ACC112 (cell line): Measurements from ENCODE around the gene PIP5K1C.

Experiments used
- H2AFZ ChIP-seq: fragments of 200-600 bp; sonication (generic); one replicate; pipeline ENCODE4 v1.6.0; 2017; ENCODE audit warnings: antibody characterized with exemption, low read length; ENCODE audit not compliant: unreplicated experiment
- H3K27ac ChIP-seq: fragments of 200-600 bp; sonication (generic); 2 replicates; pipeline ENCODE4 v1.5.1; 2014; ENCODE audit warnings: low read depth, mild to moderate bottlenecking, antibody characterized with exemption, low read length, moderate library complexity
- H3K27me3 ChIP-seq: fragments of 200-600 bp; sonication (generic); 2 replicates; pipeline ENCODE4 v1.6.1; 2014; ENCODE audit warnings: mild to moderate bottlenecking, antibody characterized with exemption, low read length, moderate library complexity, mixed read lengths; ENCODE audit not compliant: insufficient read depth
- H3K36me3 ChIP-seq: fragments of 200-600 bp; sonication (generic); 2 replicates; pipeline ENCODE4 v1.6.1; 2016; ENCODE audit warnings: mild to moderate bottlenecking, antibody characterized with exemption, low read length, moderate library complexity, mixed read lengths; ENCODE audit not compliant: insufficient read depth
- H3K4me1 ChIP-seq: fragments of 200-600 bp; sonication (generic); one replicate; pipeline ENCODE4 v1.6.1; 2016; ENCODE audit warnings: low read length, mixed read lengths; ENCODE audit not compliant: insufficient read depth, unreplicated experiment, control insufficient read depth
- H3K4me3 ChIP-seq: fragments of 200-600 bp; sonication (generic); 2 replicates; pipeline ENCODE4 v1.5.1; 2014; ENCODE audit warnings: mild to moderate bottlenecking, low read depth, low read length
- H3K79me2 ChIP-seq: fragments of 200-600 bp; sonication (generic); one replicate; pipeline ENCODE4 v1.6.0; 2016; ENCODE audit warnings: low read length; ENCODE audit not compliant: control insufficient read depth, unreplicated experiment, insufficient read depth

Gene PIP5K1C

GRCh38 chr19:3698974-3699740 is 1.1 kb downstream of the PIP5K1C start:
- Histone ChIP-seq H3K79me2 (peaks cover 49% of the 10 kb centered on the region), H3K36me3 (no peaks in the 10 kb centered on the region)

DNA sequence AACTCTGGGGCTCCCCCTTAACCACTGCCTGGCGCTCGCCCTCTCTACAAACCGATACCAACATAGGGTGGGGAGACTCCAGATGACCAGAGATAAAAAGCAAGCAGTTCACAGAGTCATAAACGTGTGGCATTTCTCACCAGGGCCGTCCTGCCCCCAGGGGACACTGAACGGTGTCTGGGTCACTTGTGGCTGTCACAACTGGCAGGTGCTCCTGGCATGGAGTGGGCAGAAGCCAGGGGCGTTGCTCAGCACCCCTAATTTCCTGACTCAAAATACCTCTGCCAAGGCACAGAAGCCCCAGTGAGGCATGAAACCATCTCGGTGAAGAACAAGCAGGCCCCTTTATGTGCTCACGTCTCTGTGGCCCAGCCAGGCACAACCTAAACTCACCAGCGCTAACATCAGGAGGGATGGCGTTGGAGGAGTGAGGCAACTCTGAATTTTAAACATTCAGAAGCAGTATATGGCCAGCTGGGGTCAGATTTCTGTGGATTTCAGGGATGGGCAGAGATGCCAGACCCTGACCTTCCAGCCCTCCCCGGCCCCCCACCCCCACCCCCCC is 1.8 kb downstream of the PIP5K1C start:
- peaks cover 50% of the 10 kb centered on the region for H3K79me2 ChIP-seq
- peak overlapping the region; percentile 16; the same call in 1 of the 2 replicates for H3K4me3 ChIP-seq
- no peaks in the 10 kb centered on the region for H3K36me3 ChIP-seq
- H3K4me1 ChIP-seq: peaks cover 3% of the 10 kb centered on the region
- H2AFZ ChIP-seq: no peak overlapping the region
- no peak overlapping the region for H3K27ac ChIP-seq
- H3K27me3 ChIP-seq: no peaks in the 10 kb centered on the region

More at GRCh38 chr19:3698974-3699740, 1.1 kb downstream of the PIP5K1C start:
- H3K27me3 ChIP-seq: no peaks in the 10 kb centered on the region
- H3K4me3 ChIP-seq: peak overlapping the region; percentile 93
- H3K27ac ChIP-seq: peak overlapping the region; percentile 32; the same call in 1 of the 2 replicates
- no peak overlapping the region for H2AFZ ChIP-seq
- peaks cover 3% of the 10 kb centered on the region for H3K4me1 ChIP-seq

DNA sequence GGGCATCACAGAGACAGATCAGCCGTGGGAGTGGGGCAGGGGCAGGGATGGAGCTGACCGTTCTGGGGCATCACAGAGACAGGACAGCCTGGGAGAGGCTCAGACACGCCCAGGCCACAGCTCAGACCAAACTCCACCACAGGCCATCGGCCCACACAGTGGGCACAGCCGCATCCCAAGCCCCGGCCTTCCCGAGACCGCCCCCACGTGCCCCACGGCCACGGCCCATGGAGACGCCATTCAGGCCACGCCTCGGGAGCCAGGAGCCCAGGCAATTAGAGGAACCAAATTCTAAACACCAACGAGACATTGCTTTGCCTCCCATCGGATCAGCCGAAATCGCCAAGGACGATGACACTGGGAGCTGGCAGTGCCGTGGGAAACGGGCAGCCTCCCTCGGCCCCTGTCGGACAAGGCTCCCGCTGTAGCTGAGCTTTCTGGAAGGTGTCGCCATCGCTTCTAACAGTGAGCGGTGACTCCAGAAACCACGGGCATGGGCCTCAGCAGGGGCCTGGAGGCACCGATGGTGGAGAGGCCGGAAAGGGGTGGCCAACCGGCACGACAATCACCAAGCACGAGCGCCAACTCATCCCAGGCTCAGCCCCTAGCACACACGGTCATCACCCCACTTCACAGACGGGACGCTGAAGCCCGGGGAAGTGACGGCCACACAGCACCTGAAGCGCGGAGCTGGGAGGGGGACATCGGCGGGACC is 2.4 kb downstream of the PIP5K1C start:
- H3K4me1 ChIP-seq: peaks cover 3% of the 10 kb centered on the region
- H3K4me3 ChIP-seq: no peak overlapping the region; the same call in 1 of the 2 replicates
- no peak overlapping the region for H3K27ac ChIP-seq
- H2AFZ ChIP-seq: no peak overlapping the region
- H3K36me3 ChIP-seq: no peaks in the 10 kb centered on the region
- H3K79me2 ChIP-seq: peaks cover 53% of the 10 kb centered on the region
- no peaks in the 10 kb centered on the region for H3K27me3 ChIP-seq

DNA sequence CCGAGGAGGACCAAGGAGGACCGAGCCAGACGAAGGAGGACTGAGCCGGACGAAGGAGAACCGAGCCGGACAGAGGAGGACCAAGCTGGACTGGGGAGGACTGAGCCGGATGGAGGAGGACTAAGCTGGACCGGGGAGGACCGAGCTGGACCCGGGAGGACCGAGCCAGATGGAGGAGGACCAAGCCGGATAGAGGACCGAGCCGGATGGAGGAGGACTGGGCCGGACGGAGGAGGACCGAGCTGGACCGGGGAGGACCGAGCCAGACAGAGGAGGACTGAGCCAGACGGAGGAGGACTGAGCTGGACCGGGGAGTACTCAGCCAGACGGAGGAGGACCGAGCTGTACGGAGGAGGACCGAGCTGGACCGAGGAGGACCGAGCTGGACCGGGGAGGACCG is 3.2 kb downstream of the PIP5K1C start:
- H3K27ac ChIP-seq: no peak overlapping the region
- peaks cover 3% of the 10 kb centered on the region for H3K4me1 ChIP-seq
- peaks cover 60% of the 10 kb centered on the region for H3K79me2 ChIP-seq
- H3K27me3 ChIP-seq: no peaks in the 10 kb centered on the region
- H2AFZ ChIP-seq: no peak overlapping the region
- H3K36me3 ChIP-seq: no peaks in the 10 kb centered on the region
- no peak overlapping the region for H3K4me3 ChIP-seq

DNA sequence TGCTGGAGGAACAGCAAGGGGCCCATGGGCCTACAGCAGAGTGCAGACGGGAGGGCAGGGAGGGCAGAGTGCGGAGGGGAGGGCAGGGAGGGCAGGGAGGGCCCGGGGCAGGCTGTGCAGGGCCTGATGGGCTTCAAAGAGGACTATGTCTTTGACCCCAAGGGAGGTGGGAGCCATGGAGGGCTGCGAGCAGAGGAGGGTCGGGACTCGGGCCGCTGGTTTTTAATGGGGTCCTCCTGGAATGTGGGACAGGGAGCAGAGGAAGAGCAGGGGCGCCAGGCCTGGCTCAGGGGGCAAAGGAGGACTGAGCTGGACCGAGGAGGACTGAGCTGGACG is 3.6 kb downstream of the PIP5K1C start:
- peaks cover 3% of the 10 kb centered on the region for H3K4me1 ChIP-seq
- H3K79me2 ChIP-seq: peaks cover 64% of the 10 kb centered on the region
- H3K36me3 ChIP-seq: no peaks in the 10 kb centered on the region
- H3K27me3 ChIP-seq: no peaks in the 10 kb centered on the region
- H2AFZ ChIP-seq: no peak overlapping the region
- H3K27ac ChIP-seq: no peak overlapping the region
- no peak overlapping the region for H3K4me3 ChIP-seq

GRCh38 chr19:3695986-3696659 is 4.1 kb downstream of the PIP5K1C start:
- Histone ChIP-seq H3K79me2 (peaks cover 64% of the 10 kb centered on the region), H2AFZ (no peak overlapping the region), H3K36me3 (no peaks in the 10 kb centered on the region), H3K27ac (no peak overlapping the region), H3K4me3 (no peak overlapping the region), H3K4me1 (peaks cover 3% of the 10 kb centered on the region), H3K27me3 (no peaks in the 10 kb centered on the region)

DNA sequence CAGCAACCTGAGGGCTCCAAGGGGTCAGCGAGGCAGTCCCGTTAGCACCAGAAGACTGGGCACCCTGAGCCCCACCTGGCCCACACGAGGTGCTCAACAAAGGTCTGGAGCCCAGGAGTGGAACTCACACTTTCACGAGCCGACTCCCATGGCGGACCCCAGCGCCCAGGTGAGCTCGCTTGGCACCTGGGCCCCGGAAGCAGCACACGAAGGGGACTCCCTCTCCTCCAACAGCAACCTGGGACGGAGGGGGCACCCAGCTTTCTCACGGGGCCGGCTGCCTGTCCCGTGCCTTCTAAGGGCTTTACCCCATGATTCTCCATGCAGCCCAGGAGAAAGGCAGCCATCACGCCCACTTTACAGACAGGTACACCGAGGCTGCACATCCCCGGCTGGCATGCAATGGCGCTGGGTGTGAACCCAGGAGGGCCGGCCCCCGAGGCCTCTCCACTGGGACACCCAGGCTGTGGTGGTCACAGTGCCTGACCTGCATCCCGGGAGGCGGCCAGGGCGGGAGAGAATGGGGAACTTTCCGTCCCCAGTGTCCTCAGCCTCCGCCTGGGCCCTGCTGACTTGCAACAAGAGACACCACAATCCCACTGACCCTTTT is 5.0 kb downstream of the PIP5K1C start:
- Histone ChIP-seq H3K36me3 (no peaks in the 10 kb centered on the region), H3K27ac (no peak overlapping the region), H3K79me2 (peaks cover 63% of the 10 kb centered on the region), H3K4me1 (no peaks in the 10 kb centered on the region), H3K4me3 (no peak overlapping the region), H2AFZ (no peak overlapping the region), H3K27me3 (no peaks in the 10 kb centered on the region)

DNA sequence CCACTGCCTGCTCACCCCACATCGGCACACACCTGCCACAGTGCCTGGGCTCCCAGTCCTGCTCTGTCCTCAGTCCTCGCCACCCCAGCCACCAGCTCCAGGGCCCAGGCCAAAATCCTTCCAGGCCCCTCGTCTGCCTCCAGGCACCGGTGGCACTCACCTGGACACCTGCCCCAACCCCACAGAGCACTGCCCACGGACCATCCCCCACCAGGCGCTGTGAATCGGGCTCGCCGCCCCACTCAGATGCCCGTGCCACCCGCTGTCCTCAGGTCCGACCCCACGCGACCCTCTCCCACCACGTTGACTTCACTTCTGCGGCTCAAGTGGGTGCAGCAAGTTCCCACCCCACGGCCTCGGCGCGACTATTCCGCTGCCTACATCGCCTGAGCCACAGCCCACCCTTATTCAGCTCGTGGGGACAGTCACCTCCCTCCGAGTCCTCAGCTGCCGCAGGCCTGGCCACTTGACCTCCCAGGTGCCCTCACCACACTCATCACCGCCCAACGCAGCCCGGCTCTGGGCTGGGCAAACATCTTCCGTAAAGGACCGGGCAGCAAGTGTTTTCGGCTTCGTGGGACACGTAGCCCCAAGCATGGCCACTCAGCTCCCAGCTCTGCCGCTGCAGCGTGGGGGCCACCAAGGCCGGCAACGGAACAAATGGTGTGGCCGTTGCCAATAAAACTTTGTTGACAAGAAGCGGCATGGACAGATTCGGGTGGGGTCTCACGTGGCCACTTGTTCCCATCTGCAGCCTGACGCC is 5.7 kb downstream of the PIP5K1C start:
- H3K4me1 ChIP-seq: no peaks in the 10 kb centered on the region
- no peaks in the 10 kb centered on the region for H3K36me3 ChIP-seq
- no peak overlapping the region for H2AFZ ChIP-seq
- H3K27me3 ChIP-seq: no peaks in the 10 kb centered on the region
- no peak overlapping the region for H3K27ac ChIP-seq
- H3K79me2 ChIP-seq: peaks cover 56% of the 10 kb centered on the region
- H3K4me3 ChIP-seq: no peak overlapping the region

DNA sequence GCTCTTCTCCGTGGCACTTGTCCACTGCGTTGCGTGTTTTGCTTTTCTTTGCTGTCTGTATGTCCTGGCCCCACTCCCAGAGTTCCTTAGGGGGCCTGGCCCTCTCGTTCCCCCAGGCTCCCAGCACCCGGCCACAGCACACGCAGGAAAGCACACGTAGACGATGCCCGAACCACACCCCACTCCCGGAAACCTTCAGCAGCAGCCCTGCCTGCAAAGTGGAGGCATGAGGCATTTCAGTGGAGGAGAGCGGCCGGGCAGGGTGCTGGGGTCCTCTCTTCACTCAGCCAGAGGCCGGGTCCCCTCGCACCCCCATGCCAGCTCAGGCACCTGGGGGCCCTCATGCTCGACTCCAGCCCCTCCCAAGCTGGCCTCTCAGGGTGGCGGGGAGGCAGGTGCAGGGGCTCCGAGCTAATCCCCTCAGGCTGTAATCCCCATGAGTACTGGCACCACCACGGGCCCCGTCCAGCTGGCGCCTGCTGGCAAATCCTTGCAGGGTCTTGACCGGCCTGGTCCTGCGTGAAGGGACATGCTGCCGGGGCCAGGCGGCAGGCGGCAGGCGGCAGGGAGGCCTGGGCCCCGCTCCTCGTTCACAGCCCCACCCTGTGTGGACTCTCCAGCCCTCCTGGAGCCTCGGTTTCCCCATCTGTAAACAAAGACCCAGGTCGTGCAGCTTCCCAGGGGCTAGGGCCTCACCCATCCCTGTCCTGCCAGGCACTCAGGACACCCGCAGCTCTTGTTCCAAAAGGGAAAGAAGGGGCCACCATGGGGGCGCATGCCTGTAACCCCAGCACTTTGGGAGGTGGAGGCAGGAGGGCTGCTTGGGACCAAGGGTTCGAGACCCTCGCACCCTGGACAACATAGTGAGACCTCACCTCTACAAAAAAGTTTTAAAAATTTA is 7.0 kb downstream of the PIP5K1C start:
- Histone ChIP-seq H3K27ac (no peak overlapping the region), H3K79me2 (peaks cover 48% of the 10 kb centered on the region), H2AFZ (no peak overlapping the region)

More for the DNA sequence above, 7.0 kb downstream of the PIP5K1C start:
- H3K27me3 ChIP-seq: no peaks in the 10 kb centered on the region
- H3K4me3 ChIP-seq: no peak overlapping the region
- H3K36me3 ChIP-seq: no peaks in the 10 kb centered on the region
- H3K4me1 ChIP-seq: no peaks in the 10 kb centered on the region
